Measurements from ENCODE around the gene CAPZB.

DNA sequence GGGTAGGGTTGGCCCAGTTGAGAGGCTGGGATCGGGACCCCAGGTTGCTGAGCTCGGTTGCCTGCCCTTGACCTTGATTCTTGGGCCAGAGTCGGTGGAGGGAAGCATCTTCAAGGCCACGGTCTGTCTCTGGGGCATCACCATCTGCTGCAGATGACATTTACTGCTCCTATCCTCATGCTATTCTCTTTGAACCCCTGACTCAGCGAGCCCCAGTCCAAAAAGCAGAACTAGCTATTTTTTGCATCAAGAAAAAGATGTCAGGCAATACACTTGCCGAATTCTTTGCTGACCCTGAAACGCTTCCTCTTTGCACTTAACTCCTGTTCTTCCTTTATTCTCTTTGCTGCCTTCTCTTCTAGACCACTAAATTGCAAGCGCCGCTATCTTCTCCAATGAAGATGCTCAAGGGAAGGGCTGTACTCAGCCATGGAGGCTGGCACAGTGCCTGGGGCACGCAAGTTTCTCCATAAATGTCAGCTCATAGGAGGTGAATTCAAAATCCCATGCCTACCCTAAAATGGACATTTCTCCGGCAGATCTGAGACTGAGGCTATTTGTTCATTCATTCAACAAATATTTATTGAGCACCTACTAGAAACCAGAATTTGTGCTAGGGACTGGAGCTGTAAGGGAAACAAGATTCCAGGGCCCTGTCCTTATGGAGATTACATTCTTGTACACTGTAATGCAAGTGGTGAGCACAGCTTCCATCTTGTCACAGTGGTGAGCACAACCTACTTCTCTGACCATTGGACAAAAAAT lies 20.5 kb upstream of the CAPZB start:
- TF ChIP-seq POLR2A (IDR thresholded peaks at IDR 0.05) = no peak
- TF ChIP-seq, protein P1, sequence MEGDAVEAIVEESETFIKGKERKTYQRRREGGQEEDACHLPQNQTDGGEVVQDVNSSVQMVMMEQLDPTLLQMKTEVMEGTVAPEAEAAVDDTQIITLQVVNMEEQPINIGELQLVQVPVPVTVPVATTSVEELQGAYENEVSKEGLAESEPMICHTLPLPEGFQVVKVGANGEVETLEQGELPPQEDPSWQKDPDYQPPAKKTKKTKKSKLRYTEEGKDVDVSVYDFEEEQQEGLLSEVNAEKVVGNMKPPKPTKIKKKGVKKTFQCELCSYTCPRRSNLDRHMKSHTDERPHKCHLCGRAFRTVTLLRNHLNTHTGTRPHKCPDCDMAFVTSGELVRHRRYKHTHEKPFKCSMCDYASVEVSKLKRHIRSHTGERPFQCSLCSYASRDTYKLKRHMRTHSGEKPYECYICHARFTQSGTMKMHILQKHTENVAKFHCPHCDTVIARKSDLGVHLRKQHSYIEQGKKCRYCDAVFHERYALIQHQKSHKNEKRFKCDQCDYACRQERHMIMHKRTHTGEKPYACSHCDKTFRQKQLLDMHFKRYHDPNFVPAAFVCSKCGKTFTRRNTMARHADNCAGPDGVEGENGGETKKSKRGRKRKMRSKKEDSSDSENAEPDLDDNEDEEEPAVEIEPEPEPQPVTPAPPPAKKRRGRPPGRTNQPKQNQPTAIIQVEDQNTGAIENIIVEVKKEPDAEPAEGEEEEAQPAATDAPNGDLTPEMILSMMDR (IDR thresholded peaks at IDR 0.05) = no peak
